Endothelial cell of umbilical vein (primary cell): ENCODE data around the gene DMD. TPM values are rescaled to one million over a fixed set of nuclear protein-coding genes. Genes with fewer than 3 reads are reported as not detected.

ENCODE experiments used
- BruUV-seq: library from RNA; stranded (reverse); fragments of 400-500 nt; replicated peaks from 2 replicates; lab custom pipeline; 2021; lab: Mats Ljungman, UMichigan
- CTCF ChIA-PET: fragments of 300-600, 350-600 bp; sonication (Branson Sonifier 250); formaldehyde crosslinking; loops from one replicate; lab custom pipeline; 2021; ENCODE audit warnings: antibody characterized with exemption, inconsistent platforms; lab: Charles Lee
- POLR2A ChIA-PET: fragments of 300-600, 350-600 bp; sonication (Branson Sonifier 250); formaldehyde crosslinking; loops from one replicate; lab custom pipeline; 2021; ENCODE audit warnings: antibody characterized with exemption, inconsistent platforms; lab: Charles Lee
- DNase-seq: peaks from one replicate; pipeline ENCODE4 v3.0.0-alpha.2; 2011; ENCODE audit warnings: low read depth, low spot score
- FAIRE-seq: peaks from 2 replicates; lab custom pipeline; 2011; peaks lifted over from hg19 to GRCh38; lab: Jason Lieb, UNC
- H2AFZ ChIP-seq: 2 replicates; pipeline ENCODE4 v1.6.0; 2012; ENCODE audit warnings: low read depth, low read length, control low read depth, inconsistent platforms
- H3K27ac ChIP-seq: 2 replicates; pipeline ENCODE4 v1.5.1; 2011; ENCODE audit warnings: low read depth, mild to moderate bottlenecking, control low read depth, low read length, moderate library complexity; ENCODE audit not compliant: insufficient read depth
- H3K27me3 ChIP-seq, 2 experiments: 2 replicates each; pipeline versions ENCODE4 v1.6.0 to v1.6.1; 2011; ENCODE audit warnings: low read length in 2 of 2, mixed read lengths in 1 of 2; ENCODE audit not compliant: control insufficient read depth in 2 of 2, insufficient read depth in 2 of 2
- H3K36me3 ChIP-seq, 2 experiments: 2 replicates in 1 of 2; 3 replicates in 1 of 2; pipeline ENCODE4 v1.5.1; 2011; ENCODE audit warnings: low read length in 2 of 2, mild to moderate bottlenecking in 1 of 2, moderate library complexity in 1 of 2; ENCODE audit not compliant: control insufficient read depth in 2 of 2, insufficient read depth in 2 of 2; ENCODE audit errors: extremely low read depth in 1 of 2
- H3K4me1 ChIP-seq: 3 replicates; pipeline ENCODE4 v1.5.1; 2011; ENCODE audit warnings: mild to moderate bottlenecking, low read length; ENCODE audit not compliant: control insufficient read depth, insufficient read depth; ENCODE audit errors: extremely low read depth
- H3K4me2 ChIP-seq: 2 replicates; pipeline ENCODE4 v1.6.1; 2011; ENCODE audit warnings: low read length, control low read depth, mixed read lengths; ENCODE audit not compliant: insufficient read depth
- H3K4me3 ChIP-seq, 3 experiments: fragments of 200-600 bp in 1 of 3; sonication (generic), shearing (Covaris generic) in 1 of 3; replicated peaks in 1 of 3; 2 replicates each; pipeline ENCODE4 v1.5.1; 2011 to 2016; ENCODE audit warnings: control low read depth in 3 of 3, low read length in 3 of 3, mild to moderate bottlenecking in 2 of 3, inconsistent platforms in 1 of 3, low read depth in 1 of 3, moderate library complexity in 1 of 3; ENCODE audit not compliant: insufficient read depth in 1 of 3
- H3K79me2 ChIP-seq: 2 replicates; pipeline ENCODE4 v1.6.0; 2012; ENCODE audit warnings: low read length, inconsistent platforms; ENCODE audit not compliant: control insufficient read depth, insufficient read depth
- H3K9ac ChIP-seq: replicated peaks from 2 replicates; pipeline ENCODE3; 2011; ENCODE audit warnings: low read length, control low read depth; ENCODE audit not compliant: insufficient read depth; ENCODE audit errors: extremely low read depth
- H3K9me1 ChIP-seq: replicated peaks from 3 replicates; pipeline ENCODE4 v1.6.0; 2011; ENCODE audit warnings: mild to moderate bottlenecking, low read length; ENCODE audit not compliant: control insufficient read depth, insufficient read depth; ENCODE audit errors: extremely low read depth
- H3K9me3 ChIP-seq: replicated peaks from 2 replicates; pipeline ENCODE4 v1.5.1; 2012; ENCODE audit warnings: low read length, inconsistent platforms; ENCODE audit not compliant: control insufficient read depth, insufficient read depth
- H4K20me1 ChIP-seq: replicated peaks from 2 replicates; pipeline ENCODE3; 2011; ENCODE audit warnings: mild to moderate bottlenecking, low read length; ENCODE audit not compliant: control insufficient read depth, insufficient read depth; ENCODE audit errors: extremely low read depth
- EZH2 ChIP-seq: IDR thresholded peaks from 2 replicates; pipeline ENCODE4 v1.6.1; 2012; ENCODE audit warnings: borderline replicate concordance, low read depth, mild to moderate bottlenecking, moderate library complexity, low read length, inconsistent platforms; ENCODE audit not compliant: severe bottlenecking
- FOS ChIP-seq: IDR thresholded peaks from 2 replicates; pipeline ENCODE4 v1.6.1; 2011; ENCODE audit warnings: mild to moderate bottlenecking, low read length, moderate library complexity, borderline replicate concordance; ENCODE audit not compliant: insufficient read depth
- GATA2 ChIP-seq: IDR thresholded peaks from 2 replicates; pipeline ENCODE4 v1.7.0; 2011; ENCODE audit warnings: low read depth, mild to moderate bottlenecking, moderate library complexity, mixed read lengths, low read length; ENCODE audit not compliant: insufficient read length, insufficient read depth
- JUN ChIP-seq: IDR thresholded peaks from 2 replicates; pipeline ENCODE4 v1.6.1; 2011; ENCODE audit warnings: borderline replicate concordance, low read depth; ENCODE audit not compliant: insufficient read length, insufficient read depth
- MYC ChIP-seq: IDR thresholded peaks from one replicate; pipeline ENCODE4 v1.6.1; 2011; ENCODE audit warnings: mild to moderate bottlenecking, low read depth, low read length
- POLR2A ChIP-seq: IDR thresholded peaks from 2 replicates; pipeline ENCODE4 v1.6.1; 2012; ENCODE audit warnings: low read depth, mild to moderate bottlenecking, control low read depth, low read length
- POLR2AphosphoS5 ChIP-seq: IDR thresholded peaks from 2 replicates; pipeline ENCODE4 v1.6.1; 2012; ENCODE audit warnings: low read depth, mild to moderate bottlenecking, control low read depth, low read length, moderate library complexity; ENCODE audit not compliant: insufficient read depth
- dilution Hi-C: fragments of 300-500 bp; cut with MboI; formaldehyde crosslinking; loops from one replicate; pipeline ENCODE4 v1.15.0; 2019; ENCODE audit warnings: low sequenced_read_pairs; ENCODE audit not compliant: extremely low pct_ligation_motif_present
- intact Hi-C: fragments of 100-400 bp; cut with micrococcal nuclease; formaldehyde crosslinking; loops from one replicate; pipeline ENCODE4 v1.10.0; 2022
- polyA plus RNA-seq, 4 experiments: library from polyadenylated mRNA; depleted of rRNA in 3 of 4; stranded (reverse) in 3 of 4; unstranded in 1 of 4; fragments of >200 nt; gene quantifications; 2 replicates each; pipeline versions ENCODE4 v1.2.1 to v1.2.3, GENCODE V29; 2011 to 2012; ENCODE audit warnings: missing spikeins in 1 of 4
- total RNA-seq: library from RNA; stranded (reverse); gene quantifications from 2 replicates; pipeline ENCODE4 v1.2.3, GENCODE V29; 2021
- TF ChIP-seq, protein P1 (sequence below): IDR thresholded peaks from 2 replicates; pipeline ENCODE4 v1.6.1; 2011; ENCODE audit not compliant: insufficient read depth, insufficient read length
- TF ChIP-seq, protein P2 (sequence below), 2 donors: IDR thresholded peaks; 1 replicate in 1 of 2; 2 replicates in 1 of 2; pipeline ENCODE4 v1.5.1; 2011; ENCODE audit warnings: low read length in 2 of 2, mild to moderate bottlenecking in 2 of 2, moderate library complexity in 2 of 2, control low read depth in 1 of 2, inconsistent platforms in 1 of 2, low read depth in 1 of 2; ENCODE audit not compliant: insufficient read depth in 1 of 2; ENCODE audit errors: extremely low read depth in 1 of 2

The DMD gene
- total and polyA plus RNA-seq, 2 donors (not counting 3 experiments of a cell fraction or from before 2014, with no cell fraction given), result 7.3 to 9.0 TPM

- DNase-seq, result no peak
- Histone ChIP-seq H2AFZ (no peak overlapping the region), H3K27ac (no peak overlapping the region), H3K27me3 (no peaks in the 10 kb centered on the region), H3K9ac (no peak overlapping the region), H3K4me1 (no peaks in the 10 kb centered on the region), H3K79me2 (no peaks in the 10 kb centered on the region), H3K4me2 (no peak overlapping the region), H3K9me1 (no peaks in the 10 kb centered on the region), H3K36me3 (no peaks in the 10 kb centered on the region), H3K4me3 (no peak overlapping the region), H4K20me1 (no peaks in the 10 kb centered on the region), H3K9me3 (no peaks in the 10 kb centered on the region)
- ChIA-PET POLR2A (no interaction called here), CTCF (no interaction called here)
- TF ChIP-seq, protein P1, sequence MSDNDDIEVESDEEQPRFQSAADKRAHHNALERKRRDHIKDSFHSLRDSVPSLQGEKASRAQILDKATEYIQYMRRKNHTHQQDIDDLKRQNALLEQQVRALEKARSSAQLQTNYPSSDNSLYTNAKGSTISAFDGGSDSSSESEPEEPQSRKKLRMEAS, result no peak
- no peak for TF ChIP-seq POLR2AphosphoS5
- TF ChIP-seq POLR2A, result no peak
- no peak for FAIRE-seq
- no TSS peak for BruUV-seq
- intact Hi-C loops, result no loop called here
- dilution Hi-C loops, result no loop called here
These were observed 532.9 kb downstream of the DMD start for GRCh38 chrX:32678487-32678886.

DNA sequence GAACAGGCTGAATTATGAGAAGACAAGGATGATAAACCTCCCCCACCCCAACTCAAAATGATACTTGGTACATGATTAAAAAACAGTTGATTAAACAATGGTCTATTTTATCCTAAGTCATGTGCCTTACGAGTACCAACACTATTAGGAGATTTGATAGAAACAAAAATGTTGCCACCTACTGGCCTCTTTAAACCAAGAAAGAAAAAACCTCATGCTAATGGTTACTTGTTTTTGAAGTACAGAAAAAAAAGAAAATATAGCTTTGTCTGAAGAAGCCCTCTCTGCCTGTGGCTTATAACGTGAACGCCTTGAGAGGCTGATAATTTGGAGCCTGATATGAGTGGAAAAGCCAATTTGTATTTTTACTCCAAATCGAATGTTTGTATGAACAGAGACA lies 538.2 kb downstream of the DMD start:
- ChIA-PET POLR2A (no interaction called here), CTCF (interaction anchor here (1.3 kb wide), 1 partner anchor 142 kb away, joined by 4 read pairs; no protein-coding TSS in a partner anchor)
- Histone ChIP-seq H3K4me1 (no peaks in the 10 kb centered on the region), H3K9me1 (no peaks in the 10 kb centered on the region), H3K36me3 (no peaks in the 10 kb centered on the region), H3K79me2 (no peaks in the 10 kb centered on the region), H3K9ac (no peak overlapping the region), H3K4me2 (no peak overlapping the region), H3K27me3 (no peaks in the 10 kb centered on the region), H3K4me3 (no peak overlapping the region), H4K20me1 (no peaks in the 10 kb centered on the region), H3K9me3 (no peaks in the 10 kb centered on the region), H2AFZ (no peak overlapping the region), H3K27ac (no peak overlapping the region)
- intact Hi-C loops, result loop anchor here (5.0 kb wide), 1 partner anchor 141 kb away; no protein-coding TSS in a partner anchor
- BruUV-seq, result no TSS peak
- FAIRE-seq (no peak), DNase-seq (peak; percentile 0)
- dilution Hi-C loops, result no loop called here
- TF ChIP-seq, protein P2, sequence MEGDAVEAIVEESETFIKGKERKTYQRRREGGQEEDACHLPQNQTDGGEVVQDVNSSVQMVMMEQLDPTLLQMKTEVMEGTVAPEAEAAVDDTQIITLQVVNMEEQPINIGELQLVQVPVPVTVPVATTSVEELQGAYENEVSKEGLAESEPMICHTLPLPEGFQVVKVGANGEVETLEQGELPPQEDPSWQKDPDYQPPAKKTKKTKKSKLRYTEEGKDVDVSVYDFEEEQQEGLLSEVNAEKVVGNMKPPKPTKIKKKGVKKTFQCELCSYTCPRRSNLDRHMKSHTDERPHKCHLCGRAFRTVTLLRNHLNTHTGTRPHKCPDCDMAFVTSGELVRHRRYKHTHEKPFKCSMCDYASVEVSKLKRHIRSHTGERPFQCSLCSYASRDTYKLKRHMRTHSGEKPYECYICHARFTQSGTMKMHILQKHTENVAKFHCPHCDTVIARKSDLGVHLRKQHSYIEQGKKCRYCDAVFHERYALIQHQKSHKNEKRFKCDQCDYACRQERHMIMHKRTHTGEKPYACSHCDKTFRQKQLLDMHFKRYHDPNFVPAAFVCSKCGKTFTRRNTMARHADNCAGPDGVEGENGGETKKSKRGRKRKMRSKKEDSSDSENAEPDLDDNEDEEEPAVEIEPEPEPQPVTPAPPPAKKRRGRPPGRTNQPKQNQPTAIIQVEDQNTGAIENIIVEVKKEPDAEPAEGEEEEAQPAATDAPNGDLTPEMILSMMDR (IDR thresholded peaks at IDR 0.05; ENCODE audit: extremely low read depth in 1 of 2, insufficient read depth in 1 of 2, low read depth in 1 of 2, low read length in 2 of 2), result no peak
- TF ChIP-seq JUN, result no peak
- TF ChIP-seq MYC, result no peak
- TF ChIP-seq FOS, result no peak
- TF ChIP-seq EZH2, result no peak
- TF ChIP-seq GATA2, result no peak
- TF ChIP-seq POLR2A, result no peak
- TF ChIP-seq, protein P1, result no peak
- no peak for TF ChIP-seq POLR2AphosphoS5
